ENCODE data around the gene SPI1. TPM values are rescaled to one million over a fixed set of nuclear protein-coding genes. Genes with fewer than 3 reads are reported as not detected.

The SPI1 gene
- total RNA-seq, 2 experiments from 2014 or later: 4.9 to 5.9 TPM

DNA sequence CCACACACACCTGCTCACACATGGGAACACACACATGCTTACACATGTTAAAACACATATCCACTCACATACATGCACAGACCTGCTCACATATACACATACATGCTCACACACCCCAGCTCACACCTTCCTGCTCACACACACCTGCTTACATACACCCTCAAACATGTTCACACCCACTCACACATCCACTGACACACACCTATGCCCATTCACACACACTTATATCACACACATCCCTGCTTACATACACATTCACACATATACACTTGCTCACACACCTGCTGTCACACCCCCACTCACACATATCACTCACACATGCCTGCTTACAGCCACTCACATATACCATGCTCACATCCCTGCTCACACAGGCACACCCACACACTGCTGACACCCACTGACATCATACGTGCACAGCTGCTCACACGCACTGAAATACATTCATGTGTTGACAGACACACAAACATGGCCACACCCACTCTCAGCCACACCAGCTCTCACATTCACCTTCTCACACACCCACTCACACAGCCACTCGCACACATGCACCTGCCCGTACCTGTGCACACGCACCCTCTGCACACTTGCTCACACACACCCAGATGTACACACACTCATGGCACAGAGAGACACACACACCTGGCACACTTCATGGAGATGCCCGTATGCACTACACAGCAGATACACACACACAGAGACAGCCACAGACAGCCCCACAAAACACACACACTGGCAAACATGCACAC, 20.2 kb downstream of the SPI1 start:
- TF ChIP-seq, protein P1, sequence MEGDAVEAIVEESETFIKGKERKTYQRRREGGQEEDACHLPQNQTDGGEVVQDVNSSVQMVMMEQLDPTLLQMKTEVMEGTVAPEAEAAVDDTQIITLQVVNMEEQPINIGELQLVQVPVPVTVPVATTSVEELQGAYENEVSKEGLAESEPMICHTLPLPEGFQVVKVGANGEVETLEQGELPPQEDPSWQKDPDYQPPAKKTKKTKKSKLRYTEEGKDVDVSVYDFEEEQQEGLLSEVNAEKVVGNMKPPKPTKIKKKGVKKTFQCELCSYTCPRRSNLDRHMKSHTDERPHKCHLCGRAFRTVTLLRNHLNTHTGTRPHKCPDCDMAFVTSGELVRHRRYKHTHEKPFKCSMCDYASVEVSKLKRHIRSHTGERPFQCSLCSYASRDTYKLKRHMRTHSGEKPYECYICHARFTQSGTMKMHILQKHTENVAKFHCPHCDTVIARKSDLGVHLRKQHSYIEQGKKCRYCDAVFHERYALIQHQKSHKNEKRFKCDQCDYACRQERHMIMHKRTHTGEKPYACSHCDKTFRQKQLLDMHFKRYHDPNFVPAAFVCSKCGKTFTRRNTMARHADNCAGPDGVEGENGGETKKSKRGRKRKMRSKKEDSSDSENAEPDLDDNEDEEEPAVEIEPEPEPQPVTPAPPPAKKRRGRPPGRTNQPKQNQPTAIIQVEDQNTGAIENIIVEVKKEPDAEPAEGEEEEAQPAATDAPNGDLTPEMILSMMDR (IDR thresholded peaks at IDR 0.05): no peak
- H3K4me3 ChIP-seq (ENCODE audit: low read length): no peak overlapping the region
- peaks cover 12% of the 10 kb centered on the region for H3K4me1 ChIP-seq (ENCODE audit: insufficient read depth, low read length)
- no peak overlapping the region for H3K27ac ChIP-seq (ENCODE audit: low read depth in 1 of 2, low read length in 2 of 2)
- no peaks in the 10 kb centered on the region for H3K27me3 Mint-ChIP-seq
- intact Hi-C loops (cut with DNase I, micrococcal nuclease): no loop called here
- no peaks in the 10 kb centered on the region for H3K36me3 Mint-ChIP-seq (ENCODE audit: low read depth)
- no peaks in the 10 kb centered on the region for H3K36me3 ChIP-seq (ENCODE audit: insufficient read depth, low read length)
- H3K27ac Mint-ChIP-seq: no peak overlapping the region
- H3K27me3 ChIP-seq (ENCODE audit: control insufficient read depth in 1 of 2, insufficient read depth in 2 of 2, low read length in 2 of 2): no peaks in the 10 kb centered on the region
- H3K4me3 Mint-ChIP-seq: no peak overlapping the region
- ATAC-seq (ENCODE audit: poor library complexity) (no peak), DNase-seq (no peak)
- POLR2A ChIA-PET: interaction anchor here (0.5 kb wide), 1 partner anchor 394 kb away, joined by 3 read pairs; no protein-coding TSS in a partner anchor
- H3K4me1 Mint-ChIP-seq (ENCODE audit: low read depth): peaks cover 12% of the 10 kb centered on the region
- H3K9me3 ChIP-seq (ENCODE audit: control insufficient read depth in 1 of 2, insufficient read depth in 1 of 2, low read length in 2 of 2): no peaks in the 10 kb centered on the region
- H3K9me3 Mint-ChIP-seq: no peaks in the 10 kb centered on the region
- CTCF ChIA-PET: no interaction called here

DNA sequence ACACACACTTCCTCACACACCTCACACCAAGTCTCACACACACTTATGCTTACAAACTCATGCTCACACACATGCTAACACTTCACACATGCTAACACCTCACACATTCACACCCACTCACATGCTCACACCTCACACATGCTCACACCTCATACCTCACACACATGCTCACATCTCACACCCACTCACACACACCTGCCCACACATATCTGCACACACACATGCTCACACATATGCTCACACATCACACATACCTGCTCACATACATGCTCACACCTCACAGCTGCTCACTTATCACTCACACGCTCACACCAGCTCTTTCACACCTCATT, 21.4 kb downstream of the SPI1 start:
- no peak for DNase-seq
- TF ChIP-seq, protein P1 (IDR thresholded peaks at IDR 0.05): no peak
- POLR2A ChIA-PET: no interaction called here
- H3K4me1 ChIP-seq (ENCODE audit: insufficient read depth, low read length): peaks cover 12% of the 10 kb centered on the region
- Mint-ChIP-seq H3K4me3 (no peak overlapping the region), H3K9me3 (no peaks in the 10 kb centered on the region), H3K27ac (no peak overlapping the region), H3K27me3 (no peaks in the 10 kb centered on the region), H3K4me1 (ENCODE audit: low read depth) (peaks cover 12% of the 10 kb centered on the region), H3K36me3 (ENCODE audit: low read depth) (no peaks in the 10 kb centered on the region)
- H3K27me3 ChIP-seq (ENCODE audit: control insufficient read depth in 1 of 2, insufficient read depth in 2 of 2, low read length in 2 of 2): no peaks in the 10 kb centered on the region
- no peak for ATAC-seq (ENCODE audit: poor library complexity)
- no peaks in the 10 kb centered on the region for H3K36me3 ChIP-seq (ENCODE audit: insufficient read depth, low read length)
- no peaks in the 10 kb centered on the region for H3K9me3 ChIP-seq (ENCODE audit: control insufficient read depth in 1 of 2, insufficient read depth in 1 of 2, low read length in 2 of 2)
- intact Hi-C loops (cut with DNase I, micrococcal nuclease): no loop called here
- H3K4me3 ChIP-seq (ENCODE audit: low read length): no peak overlapping the region
- CTCF ChIA-PET: no interaction called here
- H3K27ac ChIP-seq (ENCODE audit: low read depth in 1 of 2, low read length in 2 of 2): no peak overlapping the region

DNA sequence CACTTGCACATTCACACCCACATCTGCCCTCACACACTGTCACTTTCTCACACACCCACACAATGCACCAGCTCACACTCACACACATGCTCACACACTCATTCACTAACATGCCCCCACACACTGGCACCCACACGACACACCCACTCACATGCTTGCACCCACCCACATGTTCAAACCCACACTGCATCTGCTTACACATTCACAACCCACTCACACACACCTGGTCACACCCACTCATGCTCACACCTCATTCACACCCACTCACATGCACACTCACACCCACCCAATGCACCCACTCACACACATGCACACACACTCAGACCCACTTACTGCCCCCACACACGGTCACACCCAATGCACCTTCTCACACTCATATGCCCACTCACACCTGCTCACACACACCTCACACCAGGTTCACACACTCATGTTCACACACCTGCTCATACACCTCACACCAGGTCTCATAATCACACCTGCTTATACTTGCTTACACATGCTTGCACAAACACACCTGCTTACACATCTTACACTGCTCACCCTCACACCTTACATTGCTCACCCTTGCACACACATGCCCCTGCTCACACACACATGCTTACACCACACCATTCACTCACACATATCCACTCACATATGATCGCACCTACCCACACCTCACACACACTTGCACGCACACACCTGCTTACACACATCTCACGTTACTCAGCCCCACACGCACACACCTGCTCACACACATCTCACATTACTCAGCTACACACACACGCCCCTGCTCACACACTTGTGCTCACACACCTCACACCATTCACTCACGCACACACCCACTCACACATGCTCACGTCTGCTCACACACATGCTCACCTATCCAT, 22.0 kb downstream of the SPI1 start:
- H3K4me3 ChIP-seq (ENCODE audit: low read length): no peak overlapping the region
- H3K27me3 ChIP-seq (ENCODE audit: control insufficient read depth in 1 of 2, insufficient read depth in 2 of 2, low read length in 2 of 2): no peaks in the 10 kb centered on the region
- no peaks in the 10 kb centered on the region for H3K9me3 ChIP-seq (ENCODE audit: control insufficient read depth in 1 of 2, insufficient read depth in 1 of 2, low read length in 2 of 2)
- CTCF ChIA-PET: no interaction called here
- no peaks in the 10 kb centered on the region for H3K36me3 ChIP-seq (ENCODE audit: insufficient read depth, low read length)
- no peak for ATAC-seq (ENCODE audit: poor library complexity)
- Mint-ChIP-seq H3K36me3 (ENCODE audit: low read depth) (no peaks in the 10 kb centered on the region), H3K9me3 (no peaks in the 10 kb centered on the region), H3K4me3 (no peak overlapping the region), H3K27ac (no peak overlapping the region), H3K27me3 (no peaks in the 10 kb centered on the region), H3K4me1 (ENCODE audit: low read depth) (peaks cover 12% of the 10 kb centered on the region)
- TF ChIP-seq, protein P1 (IDR thresholded peaks at IDR 0.05): no peak
- no peak for DNase-seq
- intact Hi-C loops (cut with DNase I, micrococcal nuclease): no loop called here
- POLR2A ChIA-PET: no interaction called here
- H3K4me1 ChIP-seq (ENCODE audit: insufficient read depth, low read length): peaks cover 12% of the 10 kb centered on the region
- no peak overlapping the region for H3K27ac ChIP-seq (ENCODE audit: low read depth in 1 of 2, low read length in 2 of 2)

All from CD4-positive, alpha-beta T cell (primary cell).